GM19397 (cell line): Measurements from ENCODE around the gene TBC1D1.
"Not testable (repeated sequence)": the region's sequence is repeated elsewhere in the genome, so short reads cannot be mapped to it uniquely, and the experiment has no call there.

Source experiments
- ATAC-seq: cut with Tn5 transposase; IDR thresholded peaks from one replicate; pipeline ENCODE4 v1.9.1; 2021; ENCODE audit warnings: mild to moderate bottlenecking, moderate library complexity; ENCODE audit not compliant: unreplicated experiment

Gene TBC1D1

GRCh38 chr4:37960098-37960497, 69.2 kb downstream of the TBC1D1 start, which contains the start of gene PTTG2:
Gene PTTG2 (plus strand): TSS chr4:37960398. CDS start chr4:37960435, 37 bp downstream.
- ATAC-seq, result no peak

- no peak for ATAC-seq
Measured at GRCh38 chr4:37960679-37961450, 70.0 kb downstream of the TBC1D1 start.

- ATAC-seq, result peak; percentile 63
Measured at GRCh38 chr4:37964734-37965457, 74.0 kb downstream of the TBC1D1 start.

DNA sequence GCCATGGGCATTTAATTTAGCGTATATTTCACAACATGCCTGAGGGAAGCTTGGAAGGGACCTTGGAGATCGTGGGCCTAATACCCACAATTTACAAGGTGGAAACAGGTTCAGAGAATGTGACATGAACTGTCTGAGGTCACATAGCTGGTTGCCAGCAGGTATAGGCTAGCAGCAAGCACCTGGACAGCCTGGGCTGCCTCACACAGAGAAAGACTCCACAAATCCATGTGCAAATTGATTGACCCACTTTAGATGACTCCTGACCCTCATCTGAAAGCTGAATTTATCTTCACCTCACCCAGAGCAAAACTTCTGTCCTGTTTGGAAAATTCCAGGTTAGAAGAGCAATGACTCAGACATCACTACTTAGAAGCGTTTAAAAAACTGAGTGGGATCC, 75.2 kb downstream of the TBC1D1 start:
- ATAC-seq, result no peak

DNA sequence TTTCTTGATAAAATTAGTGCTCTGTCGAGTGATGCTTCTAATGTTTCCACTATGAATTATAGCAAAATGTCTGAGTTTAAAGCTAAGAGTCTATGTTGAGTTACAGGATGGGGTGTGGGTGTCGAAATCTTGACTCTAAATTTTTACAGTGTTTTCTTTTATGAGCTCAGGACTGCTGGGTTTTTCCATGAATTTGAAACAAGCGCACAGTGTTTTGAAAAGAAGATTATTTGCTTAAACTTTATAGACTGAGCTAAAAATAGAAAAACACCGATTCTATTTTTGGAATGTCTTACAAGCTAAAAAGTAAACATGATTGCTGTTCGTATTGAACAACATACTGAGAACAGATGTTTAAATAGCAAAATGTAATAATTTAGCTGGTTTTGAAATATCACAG, 76.9 kb downstream of the TBC1D1 start:
- ATAC-seq, result no peak

DNA sequence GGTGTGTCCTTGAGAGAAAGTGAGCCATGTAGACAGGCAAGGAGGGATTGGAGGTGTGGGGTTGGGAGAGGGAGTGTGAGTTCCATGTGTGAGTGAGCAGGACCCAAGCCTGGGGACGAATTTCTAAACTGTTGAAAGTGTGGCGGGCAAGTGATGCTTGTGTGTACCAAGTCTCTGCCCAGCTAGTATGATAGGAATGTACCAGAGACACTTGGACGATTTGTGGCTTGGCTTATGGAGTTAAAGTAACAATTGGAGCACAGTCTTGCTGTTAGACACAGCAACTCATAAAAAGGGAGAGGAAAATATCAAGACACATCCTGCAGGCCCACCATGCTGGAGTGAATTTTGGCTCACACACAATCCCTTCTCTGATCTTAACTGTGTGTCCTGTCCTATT, 77.9 kb downstream of the TBC1D1 start:
- no peak for ATAC-seq

DNA sequence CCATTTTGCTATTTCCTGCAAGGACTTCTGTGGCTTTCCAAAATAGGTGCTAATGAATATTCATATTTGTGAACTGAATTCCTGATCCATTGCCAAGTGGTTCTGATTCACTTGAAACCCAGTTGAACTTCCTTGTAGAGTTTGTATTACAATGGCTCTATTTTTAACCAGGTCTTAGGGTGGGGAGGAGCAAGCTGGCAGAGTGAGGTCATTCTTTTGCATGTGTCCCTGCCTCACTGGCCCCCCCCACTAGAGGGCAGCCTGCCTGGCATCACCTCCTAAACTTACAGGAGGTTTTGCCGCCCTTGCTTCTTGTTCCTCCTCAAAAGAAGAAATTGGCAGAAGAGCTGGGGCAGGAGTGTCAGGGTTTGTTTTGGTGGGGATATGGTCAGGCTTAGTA, 79.8 kb downstream of the TBC1D1 start:
- ATAC-seq, result peak; percentile 73

- no peak for ATAC-seq
Measured at GRCh38 chr4:37971202-37971601, 80.3 kb downstream of the TBC1D1 start.

- no peak for ATAC-seq
Measured at GRCh38 chr4:37973441-37973840, 82.6 kb downstream of the TBC1D1 start.

- ATAC-seq, result not testable (repeated sequence)
Measured at GRCh38 chr4:37975321-37975822, 84.5 kb downstream of the TBC1D1 start.

DNA sequence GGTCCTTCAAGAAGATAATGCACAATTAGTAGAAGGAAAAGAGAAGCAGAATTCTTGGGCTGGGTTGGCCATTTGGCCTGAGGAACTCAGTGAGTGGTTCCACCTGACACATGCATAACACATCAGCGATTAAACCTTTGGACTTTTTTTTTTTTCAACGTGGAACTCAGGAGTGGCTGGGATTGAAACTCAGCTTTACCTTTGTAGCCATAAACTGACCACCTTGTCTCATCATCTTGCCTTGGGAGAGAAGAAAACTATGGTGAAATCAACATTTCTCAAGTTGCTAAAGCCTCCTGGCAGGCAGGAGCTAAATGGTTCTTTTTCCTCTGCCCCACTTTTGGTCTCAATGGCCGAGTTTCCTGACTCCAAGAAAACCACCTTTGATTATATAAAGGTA, 85.6 kb downstream of the TBC1D1 start:
- ATAC-seq, result no peak

DNA sequence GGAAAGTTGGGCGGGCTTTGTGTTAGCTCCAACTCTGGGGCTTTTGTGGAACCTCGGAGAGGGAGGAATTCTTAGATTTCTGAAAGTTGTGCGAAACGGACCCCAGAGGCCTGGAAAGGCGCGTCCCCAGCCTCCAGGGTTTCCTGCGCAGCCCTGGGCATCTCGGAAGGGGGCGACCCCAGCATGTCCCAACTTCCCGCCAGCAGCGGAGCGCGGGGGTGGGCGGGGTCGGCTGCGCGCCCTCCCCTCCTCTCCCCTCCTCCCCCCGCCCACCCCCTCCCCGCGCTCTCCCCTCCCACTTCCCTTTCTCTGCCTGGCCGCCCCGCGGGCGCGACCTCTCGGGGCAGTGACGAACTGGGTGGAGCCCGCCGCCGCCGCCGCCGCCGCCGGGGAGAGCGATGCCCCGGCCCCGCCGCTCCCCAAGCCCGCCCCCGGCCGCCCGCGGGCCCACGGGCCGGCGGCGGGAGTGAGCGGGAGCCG, 86.1 kb downstream of the TBC1D1 start:
- ATAC-seq, result peak; percentile 81

DNA sequence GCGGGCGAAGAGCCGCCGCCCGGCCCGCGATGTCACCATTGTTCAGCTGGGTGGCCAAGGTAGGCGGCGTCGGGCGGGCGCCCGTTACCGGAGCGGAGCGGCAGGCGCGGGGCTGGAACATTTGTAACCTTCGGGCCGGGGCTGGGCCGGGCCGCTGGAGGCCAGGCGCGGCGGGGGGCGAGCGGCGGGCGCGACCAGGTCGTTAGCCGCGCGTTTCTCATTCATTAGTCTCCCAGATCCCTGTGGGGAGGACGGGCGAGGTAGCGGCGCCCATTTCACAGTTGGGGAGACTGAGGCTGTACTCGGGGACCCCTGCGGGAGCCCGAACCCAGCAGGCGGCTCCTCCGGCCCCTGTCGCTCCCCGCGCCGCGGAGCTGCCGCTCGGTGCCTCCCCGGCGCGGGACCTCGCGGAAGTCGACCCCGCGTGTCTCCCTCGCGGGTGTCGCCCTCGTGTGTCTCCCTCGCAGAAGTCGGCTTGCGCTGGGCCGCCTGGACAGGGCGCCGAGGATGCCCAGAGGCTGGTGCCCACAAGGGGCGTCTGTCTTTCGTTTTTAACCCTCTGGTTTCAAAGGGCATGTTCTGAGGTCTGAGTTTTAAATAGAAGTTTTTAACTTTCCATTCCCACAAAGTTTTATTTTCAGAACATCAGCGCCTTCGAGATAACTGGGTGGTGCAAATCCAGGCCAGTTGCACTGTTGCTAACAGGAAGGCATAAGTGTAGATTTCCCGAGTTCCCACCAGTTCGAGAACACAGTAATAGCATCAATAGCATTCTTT, 86.8 kb downstream of the TBC1D1 start:
- peak; percentile 65 for ATAC-seq

DNA sequence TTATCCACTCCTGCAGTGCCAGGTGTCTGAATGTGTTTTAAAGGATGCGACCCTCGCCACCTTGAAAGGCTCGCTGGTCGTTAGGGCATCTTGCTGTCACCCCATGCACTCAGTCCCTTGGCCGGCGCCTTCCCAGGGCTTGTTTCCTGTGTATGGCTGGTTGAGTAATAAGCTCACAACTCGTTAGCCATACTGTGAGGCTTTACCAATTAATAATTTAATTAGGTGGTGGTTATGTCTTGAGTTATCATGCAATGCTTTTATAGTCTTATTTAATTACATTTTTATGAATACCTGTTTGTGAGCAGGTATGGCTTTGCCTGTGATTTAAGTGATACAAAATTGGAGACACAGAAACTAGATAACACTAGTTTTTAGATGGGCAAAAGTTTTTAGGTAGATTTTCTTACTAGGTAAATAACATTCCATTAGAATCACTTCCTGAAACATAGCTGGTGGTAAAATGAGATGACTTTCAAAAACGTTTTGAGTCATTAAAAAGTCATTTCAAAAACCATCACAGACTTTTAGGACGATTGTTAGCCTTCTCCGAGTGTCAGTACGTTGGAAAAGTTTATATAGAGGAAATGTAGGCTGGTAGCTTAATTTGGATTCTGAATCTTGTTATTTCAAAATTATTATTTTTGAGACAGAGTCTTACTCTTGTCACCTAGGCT, 87.5 kb downstream of the TBC1D1 start:
- peak; percentile 10 for ATAC-seq

GRCh38 chr4:37980246-37980645, 89.4 kb downstream of the TBC1D1 start:
- ATAC-seq, result no peak

- ATAC-seq, result no peak
Measured at GRCh38 chr4:37981425-37981824, 90.5 kb downstream of the TBC1D1 start.

GRCh38 chr4:37981844-37982720, 91.2 kb downstream of the TBC1D1 start:
- no peak for ATAC-seq

GRCh38 chr4:37982736-37983135, 91.9 kb downstream of the TBC1D1 start:
- ATAC-seq, result no peak

DNA sequence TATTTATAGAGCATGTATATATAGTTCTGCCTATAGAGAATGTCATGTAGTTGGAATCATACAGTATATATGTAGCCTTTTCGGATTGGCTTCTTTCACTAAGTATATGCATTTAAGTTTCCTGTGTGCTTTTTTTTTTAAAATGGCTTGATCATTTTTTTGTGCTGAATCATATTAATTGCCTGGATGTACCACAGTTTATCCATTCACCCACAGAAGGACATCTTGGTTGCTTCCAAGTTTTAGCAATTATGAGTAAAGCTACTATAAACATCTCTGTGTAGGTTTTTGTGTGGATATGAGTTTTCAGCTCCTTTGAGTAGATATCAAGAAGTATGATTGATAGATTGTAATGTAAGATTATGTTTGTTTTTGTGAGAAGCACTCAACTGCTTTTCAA, 93.1 kb downstream of the TBC1D1 start:
- no peak for ATAC-seq
